ENCODE results near the gene NBAS.

- TF ChIP-seq CTCF (tag by site-specific recombination; IDR thresholded peaks at IDR 0.05) (no peak), REST (tag by site-specific recombination; IDR thresholded peaks at IDR 0.05) (no peak), ZNF707 (tag by site-specific recombination; IDR thresholded peaks at IDR 0.05) (no peak), ZBTB11 (tag by site-specific recombination; conservative IDR thresholded peaks at IDR 0.05; ENCODE audit: low read depth) (no peak), ZNF768 (tag by site-specific recombination; IDR thresholded peaks at IDR 0.05) (no peak), IKZF3 (tag by site-specific recombination; IDR thresholded peaks at IDR 0.05) (no peak), ZNF513 (tag by site-specific recombination; IDR thresholded peaks at IDR 0.05) (no peak), ZNF138 (tag by site-specific recombination; IDR thresholded peaks at IDR 0.05; ENCODE audit: borderline replicate concordance) (no peak), ZBTB8A (tag by site-specific recombination; IDR thresholded peaks at IDR 0.05) (no peak), ZNF423 (tag by site-specific recombination; IDR thresholded peaks at IDR 0.05) (no peak)
These were observed 276.5 kb downstream of the NBAS start for GRCh38 chr2:15284614-15285013.
